Astrocyte (in vitro differentiated cells and primary cell): ENCODE data around the gene SRSF5. TPM values are rescaled to one million over a fixed set of nuclear protein-coding genes. Genes with fewer than 3 reads are reported as not detected.

ENCODE experiments used
- DNase-seq: peaks from one replicate; pipeline ENCODE4 v3.0.0-alpha.2; 2010; ENCODE audit warnings: low read depth
- FAIRE-seq: peaks from 2 replicates; lab custom pipeline; 2011; peaks lifted over from hg19 to GRCh38; lab: Jason Lieb, UNC
- H2AFZ ChIP-seq: 2 replicates; pipeline ENCODE4 v1.6.0; 2012; ENCODE audit warnings: low read depth, low read length, inconsistent platforms
- H3K27ac ChIP-seq: 2 replicates; pipeline ENCODE4 v1.5.1; 2011; ENCODE audit warnings: low read depth, low read length, inconsistent platforms
- H3K27me3 ChIP-seq: 2 replicates; pipeline ENCODE4 v1.6.0; 2011; ENCODE audit warnings: low read length, inconsistent platforms; ENCODE audit not compliant: insufficient read depth
- H3K36me3 ChIP-seq: 2 replicates; pipeline ENCODE4 v1.5.1; 2011; ENCODE audit warnings: low read length, inconsistent platforms; ENCODE audit not compliant: insufficient read depth
- H3K4me1 ChIP-seq: 2 replicates; pipeline ENCODE4 v1.5.1; 2011; ENCODE audit warnings: low read length, inconsistent platforms; ENCODE audit not compliant: insufficient read depth
- H3K4me2 ChIP-seq: 2 replicates; pipeline ENCODE4 v1.6.0; 2012; ENCODE audit warnings: low read length, inconsistent platforms
- H3K4me3 ChIP-seq: 2 replicates; pipeline ENCODE4 v1.5.1; 2011; ENCODE audit warnings: low read depth, mild to moderate bottlenecking, low read length, inconsistent platforms; ENCODE audit not compliant: insufficient read depth
- H3K79me2 ChIP-seq: 2 replicates; pipeline ENCODE4 v1.6.0; 2012; ENCODE audit warnings: mild to moderate bottlenecking, low read length, inconsistent platforms; ENCODE audit not compliant: insufficient read depth
- H3K9ac ChIP-seq: 2 replicates; pipeline ENCODE4 v1.6.0; 2012; ENCODE audit warnings: mild to moderate bottlenecking, low read length, inconsistent platforms
- H3K9me3 ChIP-seq: 2 replicates; pipeline ENCODE4 v1.5.1; 2012; ENCODE audit warnings: low read depth, mild to moderate bottlenecking, low read length, inconsistent platforms; ENCODE audit not compliant: insufficient read depth
- H4K20me1 ChIP-seq: 2 replicates; pipeline ENCODE4 v1.6.0; 2012; ENCODE audit warnings: low read length, inconsistent platforms; ENCODE audit not compliant: insufficient read depth
- H3K27ac Mint-ChIP-seq: one replicate; pipeline ENCODE4 v1.8.0; 2021; ENCODE audit warnings: mild to moderate bottlenecking, mixed read lengths; ENCODE audit not compliant: unreplicated experiment
- H3K27me3 Mint-ChIP-seq: one replicate; pipeline ENCODE4 v1.8.0; 2021; ENCODE audit warnings: low read depth, mixed read lengths; ENCODE audit not compliant: unreplicated experiment
- H3K36me3 Mint-ChIP-seq: one replicate; pipeline ENCODE4 v1.8.0; 2021; ENCODE audit warnings: low read depth, mixed read lengths; ENCODE audit not compliant: unreplicated experiment
- H3K4me1 Mint-ChIP-seq: one replicate; pipeline ENCODE4 v1.8.0; 2021; ENCODE audit warnings: low read depth, mixed read lengths; ENCODE audit not compliant: unreplicated experiment
- H3K4me3 Mint-ChIP-seq: one replicate; pipeline ENCODE4 v1.8.0; 2021; ENCODE audit warnings: mild to moderate bottlenecking, moderate library complexity, mixed read lengths; ENCODE audit not compliant: unreplicated experiment
- H3K9me3 Mint-ChIP-seq: one replicate; pipeline ENCODE4 v1.8.0; 2021; ENCODE audit warnings: mild to moderate bottlenecking, mixed read lengths; ENCODE audit not compliant: unreplicated experiment
- EZH2 ChIP-seq: IDR thresholded peaks from 2 replicates; pipeline ENCODE4 v1.6.1; 2012; ENCODE audit warnings: mild to moderate bottlenecking, low read length, inconsistent platforms; ENCODE audit not compliant: insufficient read depth
- total RNA-seq: library from RNA; stranded (reverse); gene quantifications from 2 replicates; pipeline ENCODE4 v1.2.1, GENCODE V29; 2021
- TF ChIP-seq, protein P1 (sequence below): IDR thresholded peaks from 2 replicates; pipeline ENCODE4 v1.5.1; 2011; ENCODE audit warnings: low read depth, mild to moderate bottlenecking, inconsistent platforms, low read length, moderate library complexity; ENCODE audit not compliant: insufficient read depth

SRSF5 gene
- total RNA-seq, 1 donor from 2014 or later: 195 TPM

DNA sequence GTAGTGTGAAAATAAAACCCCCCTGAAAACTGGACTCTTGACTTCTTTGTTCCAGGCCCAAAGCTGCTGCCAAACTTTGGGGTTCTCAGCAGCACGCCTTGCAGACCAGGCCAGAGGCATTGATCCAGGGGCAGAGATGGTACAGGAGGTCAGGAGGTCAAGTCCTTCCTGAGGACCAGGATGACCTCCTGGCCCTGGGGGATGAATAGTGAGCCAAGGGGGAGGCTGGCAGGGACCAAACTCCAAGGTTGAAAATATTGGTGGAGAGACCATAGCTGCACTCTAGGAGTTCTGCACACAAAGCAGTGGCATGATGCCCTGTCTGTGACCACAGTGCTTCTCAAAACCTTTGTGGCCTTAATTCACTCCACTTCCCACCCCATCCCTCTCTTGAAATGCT is 18.0 kb downstream of the SRSF5 start:
- Mint-ChIP-seq H3K36me3 (peaks cover 6% of the 10 kb centered on the region), H3K4me1 (no peaks in the 10 kb centered on the region), H3K4me3 (no peak overlapping the region), H3K9me3 (no peaks in the 10 kb centered on the region), H3K27me3 (no peaks in the 10 kb centered on the region), H3K27ac (no peak overlapping the region)
- Histone ChIP-seq H3K27ac (no peak overlapping the region), H4K20me1 (peaks cover 10% of the 10 kb centered on the region), H3K79me2 (no peaks in the 10 kb centered on the region), H3K36me3 (peaks cover 5% of the 10 kb centered on the region), H3K9ac (no peak overlapping the region), H2AFZ (no peak overlapping the region), H3K4me2 (no peak overlapping the region), H3K4me3 (no peak overlapping the region), H3K9me3 (no peaks in the 10 kb centered on the region), H3K4me1 (no peaks in the 10 kb centered on the region), H3K27me3 (no peaks in the 10 kb centered on the region)
- FAIRE-seq (no peak), DNase-seq (no peak)
- TF ChIP-seq EZH2: no peak
- TF ChIP-seq, protein P1, sequence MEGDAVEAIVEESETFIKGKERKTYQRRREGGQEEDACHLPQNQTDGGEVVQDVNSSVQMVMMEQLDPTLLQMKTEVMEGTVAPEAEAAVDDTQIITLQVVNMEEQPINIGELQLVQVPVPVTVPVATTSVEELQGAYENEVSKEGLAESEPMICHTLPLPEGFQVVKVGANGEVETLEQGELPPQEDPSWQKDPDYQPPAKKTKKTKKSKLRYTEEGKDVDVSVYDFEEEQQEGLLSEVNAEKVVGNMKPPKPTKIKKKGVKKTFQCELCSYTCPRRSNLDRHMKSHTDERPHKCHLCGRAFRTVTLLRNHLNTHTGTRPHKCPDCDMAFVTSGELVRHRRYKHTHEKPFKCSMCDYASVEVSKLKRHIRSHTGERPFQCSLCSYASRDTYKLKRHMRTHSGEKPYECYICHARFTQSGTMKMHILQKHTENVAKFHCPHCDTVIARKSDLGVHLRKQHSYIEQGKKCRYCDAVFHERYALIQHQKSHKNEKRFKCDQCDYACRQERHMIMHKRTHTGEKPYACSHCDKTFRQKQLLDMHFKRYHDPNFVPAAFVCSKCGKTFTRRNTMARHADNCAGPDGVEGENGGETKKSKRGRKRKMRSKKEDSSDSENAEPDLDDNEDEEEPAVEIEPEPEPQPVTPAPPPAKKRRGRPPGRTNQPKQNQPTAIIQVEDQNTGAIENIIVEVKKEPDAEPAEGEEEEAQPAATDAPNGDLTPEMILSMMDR: no peak

DNA sequence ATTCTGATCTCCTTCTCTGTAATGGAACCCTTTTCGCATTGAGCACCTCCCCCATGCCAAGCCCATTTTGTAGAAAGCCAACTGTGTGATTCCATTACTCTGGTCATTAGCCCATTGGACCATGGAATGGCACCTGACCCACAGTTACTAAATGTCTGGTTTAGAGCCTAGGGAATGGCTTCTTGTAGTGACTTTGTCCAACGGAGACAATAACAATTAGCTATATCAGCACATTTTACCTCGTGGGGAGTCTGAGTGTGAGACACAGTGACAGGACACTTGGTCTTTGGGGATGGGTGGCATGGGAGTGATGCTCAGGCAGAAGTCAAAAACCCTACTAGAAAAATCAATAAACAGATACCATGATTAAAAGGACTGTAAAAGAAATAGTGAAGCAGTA is 19.7 kb downstream of the SRSF5 start:
- H3K9ac ChIP-seq: no peak overlapping the region
- H3K4me1 ChIP-seq: no peaks in the 10 kb centered on the region
- no peaks in the 10 kb centered on the region for H3K9me3 ChIP-seq
- no peaks in the 10 kb centered on the region for H3K36me3 ChIP-seq
- Mint-ChIP-seq H3K4me1 (no peaks in the 10 kb centered on the region), H3K36me3 (peaks cover 4% of the 10 kb centered on the region), H3K27ac (no peak overlapping the region), H3K4me3 (no peak overlapping the region), H3K9me3 (no peaks in the 10 kb centered on the region), H3K27me3 (no peaks in the 10 kb centered on the region)
- H3K27ac ChIP-seq: no peak overlapping the region
- DNase-seq (no peak), FAIRE-seq (no peak)
- no peaks in the 10 kb centered on the region for H3K79me2 ChIP-seq
- no peak for TF ChIP-seq EZH2
- no peak overlapping the region for H2AFZ ChIP-seq
- H4K20me1 ChIP-seq: peaks cover 8% of the 10 kb centered on the region
- H3K27me3 ChIP-seq: no peaks in the 10 kb centered on the region
- no peak overlapping the region for H3K4me3 ChIP-seq
- no peak overlapping the region for H3K4me2 ChIP-seq

GRCh38 chr14:69789118-69789640 is 22.2 kb downstream of the SRSF5 start:
- H3K4me2 ChIP-seq: no peak overlapping the region
- no peak overlapping the region for H3K27ac Mint-ChIP-seq
- no peaks in the 10 kb centered on the region for H4K20me1 ChIP-seq
- H3K9ac ChIP-seq: no peak overlapping the region
- no peaks in the 10 kb centered on the region for H3K9me3 Mint-ChIP-seq
- H3K4me3 ChIP-seq: no peak overlapping the region
- H3K4me1 Mint-ChIP-seq: no peaks in the 10 kb centered on the region
- no peak overlapping the region for H3K27ac ChIP-seq
- FAIRE-seq (no peak), DNase-seq (no peak)
- no peak overlapping the region for H2AFZ ChIP-seq
- H3K4me1 ChIP-seq: no peaks in the 10 kb centered on the region
- H3K27me3 Mint-ChIP-seq: no peaks in the 10 kb centered on the region
- TF ChIP-seq, protein P1: no peak
- TF ChIP-seq EZH2: no peak
- H3K27me3 ChIP-seq: no peaks in the 10 kb centered on the region
- no peaks in the 10 kb centered on the region for H3K36me3 ChIP-seq
- peaks cover 4% of the 10 kb centered on the region for H3K36me3 Mint-ChIP-seq
- H3K79me2 ChIP-seq: no peaks in the 10 kb centered on the region
- H3K9me3 ChIP-seq: no peaks in the 10 kb centered on the region
- no peak overlapping the region for H3K4me3 Mint-ChIP-seq
